Measurements from ENCODE around the gene WASL.

DNA sequence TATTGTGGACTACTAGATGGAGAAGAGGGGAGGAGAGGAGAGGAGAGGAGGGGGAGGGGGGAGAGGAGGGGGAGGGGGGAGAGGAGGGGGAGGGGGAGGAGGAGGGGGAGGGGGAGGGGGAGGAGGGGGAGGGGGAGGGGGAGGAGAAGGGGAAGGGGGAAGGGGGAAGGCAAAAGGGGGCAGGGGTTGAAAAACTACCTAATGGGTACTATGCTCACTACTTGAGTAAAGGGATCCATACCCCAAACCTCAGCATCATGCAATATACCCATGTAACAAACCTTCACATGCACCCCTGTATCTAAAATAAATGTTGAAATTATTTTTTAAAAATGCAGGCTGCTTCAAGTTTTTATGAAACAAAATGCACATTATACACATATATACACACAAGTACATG, 108.2 kb downstream of the WASL start:
- TF ChIP-seq CTCF (optimal IDR thresholded peaks at IDR 0.05 in 1 of 3, IDR thresholded peaks at IDR 0.05 in 1 of 3, conservative IDR thresholded peaks at IDR 0.05 in 1 of 3; ENCODE audit: extremely low read depth in 1 of 3, insufficient read depth in 2 of 3, low read length in 3 of 3), result no peak
- TF ChIP-seq EZH2 (IDR thresholded peaks at IDR 0.05; ENCODE audit: low read length), result no peak
